Cerebellar nuclear complex (tissue), 1 donor: ENCODE results near the gene MESP2.

ENCODE experiments used
- DNase-seq, 2 experiments: peaks; one replicate each; lab custom pipeline; 2025; lab: John Stamatoyannopoulos, UW

Gene MESP2

GRCh38 chr15:89776274-89777072 is at the start of gene MESP2:
MESP2 (plus strand) TSS chr15:89776332; CDS start chr15:89776358, 26 bp downstream.
- peak in 1 of 2 experiments; percentile 32 for DNase-seq

- no peak for DNase-seq
Measured at GRCh38 chr15:89728254-89728653, 47.9 kb upstream of the MESP2 start.

GRCh38 chr15:89731275-89731674 is 44.9 kb upstream of the MESP2 start:
- DNase-seq, result no peak

GRCh38 chr15:89732451-89733172 is 43.5 kb upstream of the MESP2 start:
- DNase-seq, result no peak

- DNase-seq, result no peak
Measured at GRCh38 chr15:89735773-89736172, 40.4 kb upstream of the MESP2 start.

- DNase-seq, result peak in 1 of 2 experiments; percentile 50
Measured at GRCh38 chr15:89740137-89740536, 36.0 kb upstream of the MESP2 start.

GRCh38 chr15:89743011-89743410 is 33.1 kb upstream of the MESP2 start:
- no peak for DNase-seq

GRCh38 chr15:89743594-89743993 is 32.5 kb upstream of the MESP2 start:
- no peak for DNase-seq

- DNase-seq, result no peak
Measured at GRCh38 chr15:89745131-89745530, 31.0 kb upstream of the MESP2 start.

- no peak for DNase-seq
Measured at GRCh38 chr15:89745768-89746167, 30.4 kb upstream of the MESP2 start.

- no peak for DNase-seq
Measured at GRCh38 chr15:89746386-89746780, 29.7 kb upstream of the MESP2 start.

GRCh38 chr15:89747708-89748682 is 28.1 kb upstream of the MESP2 start:
- no peak for DNase-seq

- DNase-seq, result no peak
Measured at GRCh38 chr15:89749054-89749453, 27.1 kb upstream of the MESP2 start.

- no peak for DNase-seq
Measured at GRCh38 chr15:89749526-89749925, 26.6 kb upstream of the MESP2 start.

GRCh38 chr15:89749951-89750559 is 26.1 kb upstream of the MESP2 start:
- DNase-seq, result peak in 1 of 2 experiments; percentile 4

- DNase-seq, result peak; percentile 35 to 39
Measured at GRCh38 chr15:89750560-89751542, 25.3 kb upstream of the MESP2 start, which contains the start of gene MESP1. MESP1 (minus strand) TSS chr15:89751249; CDS start chr15:89751231, 18 bp downstream.

GRCh38 chr15:89751748-89752147 is 24.4 kb upstream of the MESP2 start:
- no peak for DNase-seq

- DNase-seq, result no peak
Measured at GRCh38 chr15:89753855-89754254, 22.3 kb upstream of the MESP2 start.

GRCh38 chr15:89754361-89755154 is 21.6 kb upstream of the MESP2 start:
- no peak for DNase-seq
